Measurements from ENCODE around the gene TRIM2. TPM values are rescaled to one million over a fixed set of nuclear protein-coding genes. Genes with fewer than 3 reads are reported as not detected.
A peak's percentile ranks its signal among the peaks of the same experiment; 100 is the strongest.

TRIM2 gene
- total RNA-seq, 4 donors from 2014 or later: 146 to 229 (median 192) TPM

DNA sequence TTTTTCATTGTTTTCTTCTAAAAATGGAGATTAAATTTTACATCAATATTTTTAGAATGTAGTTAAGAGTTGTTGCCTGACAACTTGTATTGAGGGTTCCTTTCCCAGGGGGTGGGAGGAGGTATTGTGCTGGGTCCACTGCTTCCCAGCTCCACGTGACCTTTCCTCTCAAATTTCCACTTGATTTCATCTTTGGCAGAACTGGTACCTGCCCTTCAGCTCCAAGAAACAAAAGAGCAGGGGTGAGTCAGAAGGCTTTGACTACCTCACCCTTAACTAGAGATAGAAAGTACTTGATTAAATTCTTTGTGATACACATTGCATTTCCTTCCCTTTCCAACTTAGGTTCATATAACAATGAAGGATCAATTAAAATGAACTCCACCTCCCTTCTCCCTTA lies 19.7 kb downstream of the TRIM2 start:
- TF ChIP-seq POLR2A (IDR thresholded peaks at IDR 0.05): peak in 1 of 2 donors; percentile 57
- TF ChIP-seq, protein P1, sequence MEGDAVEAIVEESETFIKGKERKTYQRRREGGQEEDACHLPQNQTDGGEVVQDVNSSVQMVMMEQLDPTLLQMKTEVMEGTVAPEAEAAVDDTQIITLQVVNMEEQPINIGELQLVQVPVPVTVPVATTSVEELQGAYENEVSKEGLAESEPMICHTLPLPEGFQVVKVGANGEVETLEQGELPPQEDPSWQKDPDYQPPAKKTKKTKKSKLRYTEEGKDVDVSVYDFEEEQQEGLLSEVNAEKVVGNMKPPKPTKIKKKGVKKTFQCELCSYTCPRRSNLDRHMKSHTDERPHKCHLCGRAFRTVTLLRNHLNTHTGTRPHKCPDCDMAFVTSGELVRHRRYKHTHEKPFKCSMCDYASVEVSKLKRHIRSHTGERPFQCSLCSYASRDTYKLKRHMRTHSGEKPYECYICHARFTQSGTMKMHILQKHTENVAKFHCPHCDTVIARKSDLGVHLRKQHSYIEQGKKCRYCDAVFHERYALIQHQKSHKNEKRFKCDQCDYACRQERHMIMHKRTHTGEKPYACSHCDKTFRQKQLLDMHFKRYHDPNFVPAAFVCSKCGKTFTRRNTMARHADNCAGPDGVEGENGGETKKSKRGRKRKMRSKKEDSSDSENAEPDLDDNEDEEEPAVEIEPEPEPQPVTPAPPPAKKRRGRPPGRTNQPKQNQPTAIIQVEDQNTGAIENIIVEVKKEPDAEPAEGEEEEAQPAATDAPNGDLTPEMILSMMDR (IDR thresholded peaks at IDR 0.05): no peak
- Histone ChIP-seq H3K9me3 (no peaks in the 10 kb centered on the region), H3K27me3 (no peaks in the 10 kb centered on the region), H3K4me1 (peaks cover 47 to 49% of the 10 kb centered on the region in 2 donors), H3K27ac (peak overlapping the region; percentile 94 to 97 (median 97)), H3K36me3 (no peaks in the 10 kb centered on the region), H3K4me3 (replicated peaks in 1 of 3) (peak overlapping the region in 2 of 3 donors; percentile 61 to 69)
- intact Hi-C loops (cut with DNase I): loop anchor here (10.0 kb wide), 1 partner anchor 81 kb away; no protein-coding TSS in a partner anchor
- DNase-seq: peak; percentile 71 to 80
- 10 to 23% methylated on average over 1 of the region's 1 CpG for WGBS, 2 donors

DNA sequence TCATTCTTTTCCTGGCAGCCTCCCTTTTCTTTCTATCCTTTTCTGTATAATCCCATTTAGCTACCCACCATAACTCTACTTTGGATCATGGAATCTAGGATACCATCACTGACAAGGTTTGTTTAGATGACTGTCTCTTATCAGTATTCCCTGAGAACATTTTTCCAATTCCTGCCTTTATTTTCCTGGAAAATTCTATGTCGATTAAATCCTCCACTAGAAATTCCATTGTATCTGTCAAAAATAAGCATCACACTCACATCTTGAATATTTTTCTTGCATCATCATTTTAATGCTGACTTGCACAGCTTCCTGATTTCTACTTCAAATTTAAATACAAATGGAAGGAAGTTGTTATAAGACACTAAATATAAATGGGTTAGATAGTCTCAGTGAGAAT lies 20.2 kb downstream of the TRIM2 start:
- Histone ChIP-seq H3K9me3 (no peaks in the 10 kb centered on the region), H3K4me1 (peaks cover 50 to 52% of the 10 kb centered on the region in 2 donors), H3K27me3 (no peaks in the 10 kb centered on the region), H3K36me3 (no peaks in the 10 kb centered on the region), H3K4me3 (replicated peaks in 1 of 3) (no peak overlapping the region), H3K27ac (peak overlapping the region; percentile 58 to 97 (median 62))
- intact Hi-C loops (cut with DNase I): loop anchor here (10.0 kb wide), 1 partner anchor 80 kb away; no protein-coding TSS in a partner anchor
- DNase-seq: no peak
- TF ChIP-seq, protein P1 (IDR thresholded peaks at IDR 0.05): no peak
- no peak for TF ChIP-seq POLR2A (IDR thresholded peaks at IDR 0.05)
- 84 to 86% methylated on average over 1 of the region's 1 CpG for WGBS, 2 donors

DNA sequence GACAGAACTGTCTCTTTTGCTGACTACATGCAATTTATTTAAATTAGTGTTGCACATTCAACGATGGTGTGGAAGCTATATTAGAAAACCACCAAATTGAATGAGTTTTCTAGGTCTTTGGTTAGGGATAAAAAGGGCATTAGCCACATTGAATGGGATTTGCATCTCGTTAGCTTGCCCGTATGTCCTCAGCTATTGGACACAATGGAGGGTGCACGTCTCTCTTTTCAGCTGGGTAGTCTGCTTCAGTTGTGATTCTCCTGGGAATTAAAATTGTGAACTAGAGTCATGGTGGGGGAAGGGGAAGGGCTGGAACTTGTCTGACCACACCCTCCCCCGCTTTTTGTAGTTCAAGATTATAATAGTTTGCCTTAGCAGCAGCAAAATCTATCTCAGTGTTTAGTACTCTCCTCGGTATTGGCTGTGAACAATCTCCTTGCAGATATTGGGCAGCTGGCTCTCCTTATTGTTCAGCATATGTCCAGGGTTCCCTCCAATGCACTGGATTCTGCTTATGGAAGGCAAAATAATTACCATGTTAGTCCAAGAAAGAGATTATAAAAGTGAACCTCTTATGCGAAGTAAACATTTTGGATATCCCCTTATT lies 23.3 kb downstream of the TRIM2 start:
- Histone ChIP-seq H3K27me3 (no peaks in the 10 kb centered on the region), H3K9me3 (no peaks in the 10 kb centered on the region), H3K36me3 (no peaks in the 10 kb centered on the region), H3K27ac (peak overlapping the region in 2 of 3 donors; percentile 2 to 66), H3K4me3 (replicated peaks in 1 of 3) (no peak overlapping the region), H3K4me1 (peaks cover 50 to 66% of the 10 kb centered on the region in 2 donors)
- WGBS, 2 donors: 93 to 94% methylated on average over 7 of the region's 7 CpGs
- intact Hi-C loops (cut with DNase I): loop anchor here (10.0 kb wide), 1 partner anchor 77 kb away; no protein-coding TSS in a partner anchor
- TF ChIP-seq, protein P1 (IDR thresholded peaks at IDR 0.05): no peak
- no peak for TF ChIP-seq POLR2A (IDR thresholded peaks at IDR 0.05)
- no peak for DNase-seq

GRCh38 chr4:153228512-153229140 lies 24.4 kb downstream of the TRIM2 start:
- Histone ChIP-seq H3K4me3 (replicated peaks in 1 of 3) (no peak overlapping the region), H3K4me1 (peaks cover 61 to 74% of the 10 kb centered on the region in 2 donors), H3K9me3 (no peaks in the 10 kb centered on the region), H3K27ac (peak overlapping the region; percentile 31 to 66 (median 61)), H3K27me3 (no peaks in the 10 kb centered on the region), H3K36me3 (no peaks in the 10 kb centered on the region)
- TF ChIP-seq, protein P1 (IDR thresholded peaks at IDR 0.05): no peak
- TF ChIP-seq POLR2A (IDR thresholded peaks at IDR 0.05): no peak
- 59 to 68% methylated on average over 6 of the region's 6 CpGs for WGBS, 2 donors
- DNase-seq: no peak
- intact Hi-C loops (cut with DNase I): loop anchor here (10.0 kb wide), 1 partner anchor 76 kb away; no protein-coding TSS in a partner anchor

GRCh38 chr4:153229545-153229944 lies 25.3 kb downstream of the TRIM2 start:
- intact Hi-C loops (cut with DNase I): loop anchor here (10.0 kb wide), 1 partner anchor 75 kb away; no protein-coding TSS in a partner anchor
- H3K4me1 ChIP-seq: peaks cover 65 to 77% of the 10 kb centered on the region in 2 donors
- H3K9me3 ChIP-seq: no peaks in the 10 kb centered on the region
- no peak for TF ChIP-seq POLR2A (IDR thresholded peaks at IDR 0.05)
- TF ChIP-seq, protein P1 (IDR thresholded peaks at IDR 0.05): no peak
- H3K4me3 ChIP-seq (replicated peaks in 1 of 3): no peak overlapping the region
- no peaks in the 10 kb centered on the region for H3K27me3 ChIP-seq
- DNase-seq: no peak
- no peaks in the 10 kb centered on the region for H3K36me3 ChIP-seq
- WGBS, 2 donors: 82 to 84% methylated on average over 5 of the region's 5 CpGs
- H3K27ac ChIP-seq: peak overlapping the region; percentile 9 to 66 (median 61)

Data from thyroid gland (tissue), 4 donors.